Naive thymus-derived CD4-positive, alpha-beta T cell (primary cell): ENCODE results near the gene CACNB4. TPM values are rescaled to one million over a fixed set of nuclear protein-coding genes. Genes with fewer than 3 reads are reported as not detected.

Source experiments
- ATAC-seq: fragments of 150-1000 bp; cut with Tn5 transposase; 2 replicates; pipeline ENCODE4 v1.10.0; 2021; ENCODE audit warnings: mild to moderate bottlenecking, moderate library complexity
- CTCF ChIA-PET: fragments of 350-600 bp; sonication (Branson Sonifier 250); formaldehyde crosslinking; loops from one replicate; lab custom pipeline; 2021; ENCODE audit warnings: antibody characterized with exemption; lab: Charles Lee
- POLR2A ChIA-PET: fragments of 350-600 bp; sonication (Branson Sonifier 250); formaldehyde crosslinking; loops from one replicate; lab custom pipeline; 2021; ENCODE audit warnings: antibody characterized with exemption, inconsistent platforms; lab: Charles Lee
- DNase-seq, 9 donors: peaks; one replicate each; pipeline versions ENCODE4 v3.0.0 to v3.0.0-alpha.2; 2020 to 2022; ENCODE audit warnings: mixed read lengths in 1 of 9
- H3K27ac ChIP-seq: one replicate; pipeline ENCODE4 v1.7.0; 2013; ENCODE audit warnings: mild to moderate bottlenecking, low read depth, low read length, moderate library complexity
- H3K27me3 ChIP-seq, 2 donors: one replicate each; pipeline ENCODE4 v1.7.0; 2013; ENCODE audit warnings: low read length in 2 of 2, mild to moderate bottlenecking in 2 of 2, moderate library complexity in 2 of 2; ENCODE audit not compliant: control insufficient read depth in 2 of 2, insufficient read depth in 2 of 2
- H3K36me3 ChIP-seq, 3 experiments: 1 replicate in 2 of 3; 2 replicates in 1 of 3; pipeline ENCODE4 v1.7.0; 2013; ENCODE audit warnings: low read length in 3 of 3, mild to moderate bottlenecking in 3 of 3, moderate library complexity in 1 of 3; ENCODE audit not compliant: insufficient read depth in 3 of 3, control insufficient read depth in 2 of 3
- H3K4me1 ChIP-seq, 2 donors: one replicate each; pipeline ENCODE4 v1.7.0; 2013; ENCODE audit warnings: low read length in 2 of 2, mild to moderate bottlenecking in 2 of 2, moderate library complexity in 1 of 2; ENCODE audit not compliant: control insufficient read depth in 2 of 2, insufficient read depth in 2 of 2
- H3K4me3 ChIP-seq: 2 replicates; pipeline ENCODE4 v1.7.0; 2013; ENCODE audit warnings: mild to moderate bottlenecking, low read length
- H3K9me3 ChIP-seq, 3 experiments: 1 replicate in 2 of 3; 2 replicates in 1 of 3; pipeline ENCODE4 v1.7.0; 2013; ENCODE audit warnings: low read length in 3 of 3; ENCODE audit not compliant: control insufficient read depth in 2 of 3
- H3K27ac Mint-ChIP-seq, 9 donors: one replicate each; pipeline ENCODE4 v1.8.0; 2020 to 2022; ENCODE audit warnings: mixed read lengths in 9 of 9, mild to moderate bottlenecking in 8 of 9, moderate library complexity in 5 of 9, inconsistent platforms in 2 of 9
- H3K27me3 Mint-ChIP-seq, 5 donors: one replicate each; pipeline ENCODE4 v1.8.0; 2021 to 2022; ENCODE audit warnings: mixed read lengths in 5 of 5, mild to moderate bottlenecking in 1 of 5
- H3K36me3 Mint-ChIP-seq, 5 donors: one replicate each; pipeline ENCODE4 v1.8.0; 2020 to 2022; ENCODE audit warnings: mixed read lengths in 5 of 5, mild to moderate bottlenecking in 3 of 5, inconsistent platforms in 1 of 5
- H3K4me1 Mint-ChIP-seq, 7 donors: one replicate each; pipeline ENCODE4 v1.8.0; 2020 to 2022; ENCODE audit warnings: mixed read lengths in 7 of 7, mild to moderate bottlenecking in 3 of 7, inconsistent platforms in 1 of 7
- H3K4me3 Mint-ChIP-seq, 10 donors: one replicate each; pipeline ENCODE4 v1.8.0; 2020 to 2022; ENCODE audit warnings: mild to moderate bottlenecking in 10 of 10, mixed read lengths in 10 of 10, moderate library complexity in 6 of 10, inconsistent platforms in 2 of 10
- H3K9me3 Mint-ChIP-seq, 11 donors: one replicate each; pipeline ENCODE4 v1.8.0; 2020 to 2022; ENCODE audit warnings: mixed read lengths in 11 of 11, mild to moderate bottlenecking in 4 of 11, inconsistent platforms in 1 of 11, moderate library complexity in 1 of 11
- intact Hi-C, 2 donors: fragments of 100-400 bp; cut with micrococcal nuclease; formaldehyde crosslinking; loops; one replicate each; pipeline ENCODE4 v1.15.1; 2023
- polyA plus RNA-seq, 2 donors: library from polyadenylated mRNA; unstranded; fragments of 300-500 nt; fragmentation: Illumina TruSeq; gene quantifications; one replicate each; pipeline ENCODE4 v1.2.3, GENCODE V29; 2021
- total RNA-seq, 6 experiments: library from RNA in 5 of 6; stranded (reverse) in 5 of 6; gene quantifications; 1 replicate in 5 of 6; 2 replicates in 1 of 6; pipeline ENCODE4 v1.2.3 and lab custom pipeline; 2021 to 2026

CACNB4 gene
- total and polyA plus RNA-seq, 7 experiments from 2014 or later, result 0.16 to 2.5 (median 0.42) TPM; not detected in 2

DNA sequence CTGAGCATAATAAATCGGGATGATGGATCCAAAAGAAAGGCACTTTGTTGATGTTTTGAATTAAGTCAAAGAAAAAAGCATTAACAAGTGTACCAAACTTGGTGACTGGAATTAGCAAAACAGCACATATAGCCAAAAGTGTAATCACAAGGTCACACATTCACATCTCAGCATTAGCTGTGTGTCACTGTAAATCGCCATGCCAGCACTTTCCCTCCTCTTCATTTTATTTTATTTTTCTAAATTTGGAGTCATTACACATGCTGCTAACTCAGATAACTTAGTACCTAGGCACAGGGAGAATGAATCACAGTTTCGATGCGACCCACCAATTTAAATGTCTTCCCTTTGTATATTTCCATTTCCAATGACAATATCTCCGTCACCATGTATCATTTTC lies 111.4 kb downstream of the CACNB4 start:
- H3K27ac ChIP-seq, result no peak overlapping the region
- Mint-ChIP-seq H3K27ac (no peak overlapping the region), H3K27me3 (peaks cover 0 to 4% (median 0%) of the 10 kb centered on the region in 5 donors), H3K4me3 (no peak overlapping the region), H3K9me3 (no peaks in the 10 kb centered on the region), H3K36me3 (no peaks in the 10 kb centered on the region), H3K4me1 (no peaks in the 10 kb centered on the region)
- no peak overlapping the region for H3K4me3 ChIP-seq
- no peak for DNase-seq
- no peaks in the 10 kb centered on the region for H3K4me1 ChIP-seq
- H3K36me3 ChIP-seq, result no peaks in the 10 kb centered on the region
- intact Hi-C loops, result no loop called here
- no peak for ATAC-seq
- H3K27me3 ChIP-seq, result no peaks in the 10 kb centered on the region
- H3K9me3 ChIP-seq, result no peaks in the 10 kb centered on the region
- ChIA-PET POLR2A (no interaction called here), CTCF (no interaction called here)

DNA sequence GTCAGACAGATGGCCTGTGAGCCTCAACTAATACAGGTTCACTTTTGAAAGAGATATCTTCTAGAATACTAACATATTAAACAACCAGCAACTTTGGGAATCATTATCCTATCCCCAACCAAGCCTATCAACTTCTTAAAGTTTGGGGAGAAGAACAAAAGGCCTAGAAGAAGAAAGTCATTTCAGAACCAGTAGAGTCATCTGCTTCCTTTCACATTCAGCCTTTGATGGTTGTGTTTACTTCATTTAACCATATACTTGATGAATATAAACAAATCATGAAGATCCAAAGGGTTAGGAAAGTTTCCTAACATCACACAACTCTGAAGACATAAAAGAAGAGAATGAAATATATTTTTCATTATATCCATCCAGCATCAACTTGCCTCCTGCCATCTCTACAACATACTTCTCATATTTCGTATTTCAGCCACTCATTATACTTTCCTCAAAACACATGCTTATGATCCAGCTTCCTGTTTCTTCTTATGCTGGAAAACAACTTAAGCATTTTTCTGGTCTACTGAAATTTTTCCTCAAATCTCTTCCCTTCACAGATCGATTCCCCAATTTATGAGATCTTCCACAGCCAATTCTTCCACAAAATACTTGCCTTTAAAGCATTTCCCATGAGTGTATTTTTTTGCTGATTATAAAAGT lies 114.3 kb downstream of the CACNB4 start:
- Mint-ChIP-seq H3K4me3 (no peak overlapping the region), H3K9me3 (peaks cover 0 to 3% (median 0%) of the 10 kb centered on the region in 11 donors), H3K27ac (no peak overlapping the region), H3K27me3 (peaks cover 0 to 5% (median 4%) of the 10 kb centered on the region in 5 donors), H3K36me3 (peaks cover 0 to 3% (median 0%) of the 10 kb centered on the region in 5 donors), H3K4me1 (no peaks in the 10 kb centered on the region)
- intact Hi-C loops, result no loop called here
- H3K4me1 ChIP-seq, result no peaks in the 10 kb centered on the region
- ATAC-seq (no peak), DNase-seq (no peak)
- H3K36me3 ChIP-seq, result no peaks in the 10 kb centered on the region
- H3K27me3 ChIP-seq, result no peaks in the 10 kb centered on the region
- ChIA-PET CTCF (no interaction called here), POLR2A (no interaction called here)
- H3K4me3 ChIP-seq, result no peak overlapping the region
- H3K9me3 ChIP-seq, result no peaks in the 10 kb centered on the region
- H3K27ac ChIP-seq, result no peak overlapping the region

DNA sequence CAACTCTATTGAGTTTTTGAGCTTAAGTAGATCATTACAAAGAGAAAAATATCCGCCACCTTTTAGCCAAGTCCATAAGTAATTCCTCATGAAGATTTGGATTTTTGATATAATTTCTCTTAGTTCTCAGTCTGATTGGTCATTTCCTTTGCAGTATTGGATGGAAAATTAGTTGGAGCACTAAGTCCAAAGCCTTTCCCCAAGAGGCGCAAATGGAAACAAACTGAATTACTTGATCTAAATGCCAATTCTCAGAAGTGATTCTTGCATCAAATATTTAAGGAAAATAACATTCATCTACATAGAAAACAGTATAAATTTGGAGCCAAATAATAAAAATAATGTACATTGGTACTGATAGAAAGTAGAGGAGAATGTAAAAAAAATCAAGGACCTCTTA lies 115.6 kb downstream of the CACNB4 start:
- Histone ChIP-seq H3K27me3 (no peaks in the 10 kb centered on the region), H3K4me1 (no peaks in the 10 kb centered on the region), H3K36me3 (no peaks in the 10 kb centered on the region), H3K9me3 (no peaks in the 10 kb centered on the region), H3K27ac (no peak overlapping the region), H3K4me3 (no peak overlapping the region)
- ChIA-PET CTCF (interaction anchor here (0.7 to 1.4 kb wide), 2 partner anchors 15 to 211 kb away, joined by 3 to 4 read pairs; no protein-coding TSS in a partner anchor), POLR2A (no interaction called here)
- Mint-ChIP-seq H3K27ac (no peak overlapping the region), H3K9me3 (peaks cover 0 to 3% (median 0%) of the 10 kb centered on the region in 11 donors), H3K4me1 (no peaks in the 10 kb centered on the region), H3K27me3 (peaks cover 4 to 8% (median 5%) of the 10 kb centered on the region in 5 donors), H3K36me3 (peaks cover 0 to 3% (median 0%) of the 10 kb centered on the region in 5 donors), H3K4me3 (no peak overlapping the region)
- DNase-seq (no peak), ATAC-seq (no peak)
- intact Hi-C loops, result no loop called here

DNA sequence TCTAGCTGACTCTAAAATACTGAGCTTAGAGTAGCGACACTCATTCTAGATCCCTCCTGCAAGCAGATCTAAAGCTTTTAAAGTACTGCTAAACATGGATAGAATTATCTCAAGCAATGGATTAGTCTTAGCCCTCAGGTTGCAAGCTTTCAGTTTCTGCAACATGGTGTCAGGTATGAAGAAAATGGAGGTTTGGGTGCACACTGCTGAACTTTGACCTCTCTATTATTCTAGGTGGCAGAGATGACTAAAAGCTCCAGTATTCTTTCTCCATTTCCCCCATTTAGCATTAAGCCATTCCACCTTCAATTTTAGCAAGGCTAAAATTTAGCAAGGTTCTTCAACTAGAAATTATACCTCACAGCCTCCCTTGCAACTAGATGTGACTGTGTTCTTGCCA lies 117.0 kb downstream of the CACNB4 start:
- Mint-ChIP-seq H3K4me3 (no peak overlapping the region), H3K4me1 (peaks cover 0 to 5% (median 0%) of the 10 kb centered on the region in 7 donors), H3K9me3 (peaks cover 0 to 3% (median 0%) of the 10 kb centered on the region in 11 donors), H3K36me3 (peaks cover 0 to 3% (median 0%) of the 10 kb centered on the region in 5 donors), H3K27ac (no peak overlapping the region), H3K27me3 (peaks cover 4 to 8% (median 5%) of the 10 kb centered on the region in 5 donors)
- intact Hi-C loops, result no loop called here
- no peak for ATAC-seq
- Histone ChIP-seq H3K4me3 (no peak overlapping the region), H3K4me1 (no peaks in the 10 kb centered on the region), H3K36me3 (no peaks in the 10 kb centered on the region), H3K27ac (no peak overlapping the region), H3K27me3 (no peaks in the 10 kb centered on the region), H3K9me3 (no peaks in the 10 kb centered on the region)
- ChIA-PET CTCF (interaction anchor here (1.4 kb wide), 1 partner anchor 17 kb away, joined by 4 read pairs; no protein-coding TSS in a partner anchor), POLR2A (no interaction called here)
- DNase-seq, result no peak

DNA sequence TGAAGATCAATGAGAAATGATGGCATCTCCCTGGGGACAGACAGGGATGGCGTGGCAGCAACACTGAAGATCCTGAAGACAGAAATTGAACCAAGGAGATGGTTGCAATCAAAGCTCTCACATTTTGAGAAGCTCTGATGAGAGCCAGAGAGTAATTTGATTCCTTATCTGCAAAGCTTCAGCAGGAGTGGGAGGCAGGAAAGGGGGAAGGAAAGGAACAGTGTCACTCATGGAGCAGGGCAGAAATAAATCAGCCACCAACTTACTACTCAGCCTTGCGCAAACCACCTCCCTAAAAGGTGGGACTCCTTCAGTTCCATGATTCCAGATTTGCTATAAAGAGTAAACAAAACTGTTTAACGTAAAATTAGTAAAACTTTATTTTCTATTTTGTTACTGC lies 119.2 kb downstream of the CACNB4 start:
- H3K27ac Mint-ChIP-seq, result no peak overlapping the region
- peaks cover 0 to 3% (median 0%) of the 10 kb centered on the region in 5 donors for H3K36me3 Mint-ChIP-seq
- no peak for DNase-seq
- no peaks in the 10 kb centered on the region for H3K9me3 ChIP-seq
- no peaks in the 10 kb centered on the region for H3K36me3 ChIP-seq
- H3K4me3 ChIP-seq, result no peak overlapping the region
- H3K27ac ChIP-seq, result no peak overlapping the region
- peaks cover under 1 to 14% (median 8%) of the 10 kb centered on the region in 5 donors for H3K27me3 Mint-ChIP-seq
- ChIA-PET CTCF (interaction anchor here (0.6 kb wide), 1 partner anchor 1545 kb away, joined by 4 read pairs; no protein-coding TSS in a partner anchor), POLR2A (no interaction called here)
- H3K4me3 Mint-ChIP-seq, result no peak overlapping the region
- intact Hi-C loops, result no loop called here
- peaks cover 0 to 6% (median 0%) of the 10 kb centered on the region in 7 donors for H3K4me1 Mint-ChIP-seq
- H3K27me3 ChIP-seq, result no peaks in the 10 kb centered on the region
- peaks cover 0 to 3% (median 0%) of the 10 kb centered on the region in 11 donors for H3K9me3 Mint-ChIP-seq
- no peaks in the 10 kb centered on the region for H3K4me1 ChIP-seq
- ATAC-seq, result no peak

DNA sequence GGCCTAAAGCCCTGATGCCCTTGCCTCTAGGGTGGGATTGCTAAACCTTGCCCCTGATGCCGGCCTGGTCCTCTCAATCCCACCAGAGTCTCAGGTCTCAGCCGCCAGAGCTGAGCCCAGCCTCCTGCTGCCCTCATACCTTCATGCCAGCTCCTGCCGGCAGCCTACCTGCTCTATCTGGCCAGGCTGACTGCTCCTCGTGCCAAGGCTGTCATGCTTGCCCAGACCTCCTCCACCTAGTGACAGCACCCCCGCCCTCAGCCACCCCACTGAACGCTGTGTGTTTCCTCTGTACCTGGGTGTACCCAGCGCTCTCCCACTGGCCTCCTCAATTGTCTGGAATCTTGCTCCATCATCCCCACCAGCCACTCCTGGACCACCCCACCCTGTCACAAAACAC lies 120.1 kb downstream of the CACNB4 start:
- intact Hi-C loops, result no loop called here
- POLR2A ChIA-PET, result no interaction called here
- Mint-ChIP-seq H3K4me3 (no peak overlapping the region), H3K27ac (no peak overlapping the region), H3K4me1 (peaks cover 0 to 9% (median 0%) of the 10 kb centered on the region in 7 donors), H3K27me3 (peaks cover 0 to 14% (median 8%) of the 10 kb centered on the region in 5 donors), H3K36me3 (peaks cover 0 to 3% (median 0%) of the 10 kb centered on the region in 5 donors), H3K9me3 (peaks cover 0 to 3% (median 0%) of the 10 kb centered on the region in 11 donors)
- H3K4me1 ChIP-seq, result no peaks in the 10 kb centered on the region
- no peaks in the 10 kb centered on the region for H3K27me3 ChIP-seq
- CTCF ChIA-PET, result no interaction called here
- no peak overlapping the region for H3K4me3 ChIP-seq
- ATAC-seq, result peak; percentile 22
- H3K36me3 ChIP-seq, result no peaks in the 10 kb centered on the region
- no peak overlapping the region for H3K27ac ChIP-seq
- no peaks in the 10 kb centered on the region for H3K9me3 ChIP-seq
- DNase-seq, result no peak

DNA sequence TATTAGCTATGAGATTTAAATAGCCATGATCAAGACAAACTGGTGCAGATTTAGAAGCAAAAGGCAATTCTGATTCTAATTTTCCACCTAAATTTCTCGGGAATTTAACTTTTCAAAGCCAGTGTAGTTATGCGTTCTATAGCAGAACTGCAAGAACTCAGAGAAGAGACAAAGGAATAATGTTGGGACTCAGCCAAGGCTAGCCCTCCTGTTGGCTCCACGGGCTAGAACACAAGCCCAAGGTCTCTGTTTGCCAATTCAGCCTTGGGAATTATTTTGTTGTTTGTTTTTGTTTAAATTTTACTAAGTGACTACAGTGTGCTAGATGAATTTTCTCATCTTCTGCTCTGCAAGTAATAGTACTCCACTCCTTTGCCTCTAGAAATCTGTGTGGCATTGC lies 121.2 kb downstream of the CACNB4 start:
- ChIA-PET POLR2A (no interaction called here), CTCF (no interaction called here)
- H3K36me3 ChIP-seq, result no peaks in the 10 kb centered on the region
- H3K4me1 ChIP-seq, result no peaks in the 10 kb centered on the region
- DNase-seq (no peak), ATAC-seq (no peak)
- no peak overlapping the region for H3K4me3 ChIP-seq
- no peak overlapping the region for H3K27ac ChIP-seq
- no peak overlapping the region for H3K27ac Mint-ChIP-seq
- H3K27me3 Mint-ChIP-seq, result peaks cover 0 to 14% (median 8%) of the 10 kb centered on the region in 5 donors
- peaks cover 0 to 3% (median 0%) of the 10 kb centered on the region in 11 donors for H3K9me3 Mint-ChIP-seq
- H3K4me3 Mint-ChIP-seq, result no peak overlapping the region
- H3K9me3 ChIP-seq, result no peaks in the 10 kb centered on the region
- H3K27me3 ChIP-seq, result no peaks in the 10 kb centered on the region
- H3K4me1 Mint-ChIP-seq, result peaks cover 0 to 9% (median 0%) of the 10 kb centered on the region in 7 donors
- intact Hi-C loops, result no loop called here
- H3K36me3 Mint-ChIP-seq, result peaks cover 0 to 3% (median 0%) of the 10 kb centered on the region in 5 donors
